AG09309 (cell line): Measurements from ENCODE around the gene CDCA7L.

Source experiments
- DNase-seq: peaks from one replicate; pipeline ENCODE4 v3.0.0-alpha.2; 2010; ENCODE audit warnings: low read depth
- H3K4me3 ChIP-seq: 2 replicates; pipeline ENCODE4 v1.5.1; 2011; ENCODE audit warnings: mild to moderate bottlenecking, low read depth, low read length, moderate library complexity; ENCODE audit not compliant: control insufficient read depth
- CTCF ChIP-seq: IDR thresholded peaks from 2 replicates; pipeline ENCODE4 v1.5.1; 2011; ENCODE audit warnings: mild to moderate bottlenecking, low read depth, low read length, inconsistent platforms; ENCODE audit not compliant: insufficient read depth, control insufficient read depth; ENCODE audit errors: missing control alignments

Gene CDCA7L

GRCh38 chr7:21914671-21915070, 31.0 kb downstream of the CDCA7L start:
- no peak for TF ChIP-seq CTCF
- no peak for DNase-seq
- no peak overlapping the region for H3K4me3 ChIP-seq

GRCh38 chr7:21912931-21913780, 32.5 kb downstream of the CDCA7L start:
- H3K4me3 ChIP-seq = no peak overlapping the region
- no peak for DNase-seq
- TF ChIP-seq CTCF = no peak

GRCh38 chr7:21912305-21912704, 33.4 kb downstream of the CDCA7L start:
- no peak for TF ChIP-seq CTCF
- DNase-seq = peak; percentile 85
- no peak overlapping the region; the same call in 1 of the 2 replicates for H3K4me3 ChIP-seq

- no peak overlapping the region for H3K4me3 ChIP-seq
- no peak for TF ChIP-seq CTCF
- DNase-seq = peak; percentile 91
These were observed 34.3 kb downstream of the CDCA7L start for GRCh38 chr7:21911341-21911875.

GRCh38 chr7:21910253-21910652, 35.4 kb downstream of the CDCA7L start:
- no peak for TF ChIP-seq CTCF
- H3K4me3 ChIP-seq = no peak overlapping the region
- DNase-seq = no peak

GRCh38 chr7:21908746-21909145, 37.0 kb downstream of the CDCA7L start:
- TF ChIP-seq CTCF = no peak
- DNase-seq = no peak
- H3K4me3 ChIP-seq = no peak overlapping the region
